Activated CD4-positive, alpha-beta T cell treated with anti-CD3 and anti-CD28 coated beads for 24 hours (primary cell): ENCODE measurements around the gene DNAJA4.

Experiments
- DNase-seq, 2 donors: peaks; one replicate each; pipeline ENCODE4 v3.0.0-alpha.2; 2020; ENCODE audit warnings: low read depth in 2 of 2

DNAJA4 gene

DNA sequence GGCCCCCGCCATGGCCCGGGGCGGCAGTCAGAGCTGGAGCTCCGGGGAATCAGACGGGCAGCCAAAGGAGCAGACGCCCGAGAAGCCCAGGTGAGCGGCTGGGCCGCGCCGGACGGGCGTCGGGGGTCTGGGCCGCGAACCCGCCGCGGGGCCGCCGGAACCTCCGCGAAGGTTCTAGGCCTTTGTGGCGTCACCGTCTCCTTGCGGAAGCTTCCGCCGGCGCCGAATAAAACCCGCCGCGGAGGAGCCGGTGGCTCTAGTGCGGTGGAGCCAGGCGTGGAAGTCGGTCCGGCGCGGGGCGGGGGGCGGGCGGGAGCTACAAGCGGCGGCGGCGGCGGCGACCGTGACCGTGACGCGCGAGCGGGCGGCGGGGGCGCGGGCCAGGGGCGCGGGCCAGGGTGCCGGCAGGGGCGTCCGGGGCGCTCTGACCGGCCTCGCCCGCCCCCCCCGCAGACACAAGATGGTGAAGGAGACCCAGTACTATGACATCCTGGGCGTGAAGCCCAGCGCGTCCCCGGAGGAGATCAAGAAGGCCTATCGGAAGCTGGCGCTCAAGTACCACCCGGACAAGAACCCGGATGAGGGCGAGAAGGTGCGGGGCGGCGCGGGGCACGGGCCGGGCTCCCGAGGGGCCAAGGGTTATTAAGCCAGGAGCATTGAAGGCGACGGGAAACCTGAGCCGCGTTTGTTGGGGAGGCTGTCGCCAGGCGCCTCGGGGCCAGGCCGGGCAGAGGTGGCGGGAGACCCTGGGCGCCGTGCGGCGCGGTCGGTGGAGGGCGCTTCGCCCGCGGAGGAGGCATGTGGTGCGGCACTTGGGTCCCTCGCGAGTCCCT, at the start of gene DNAJA4:
DNAJA4 (plus strand) TSS at position 259 of the 833 bp plus-strand sequence; CDS start at position 461, 202 bp downstream.
- DNase-seq: peak; percentile 23 to 31

DNA sequence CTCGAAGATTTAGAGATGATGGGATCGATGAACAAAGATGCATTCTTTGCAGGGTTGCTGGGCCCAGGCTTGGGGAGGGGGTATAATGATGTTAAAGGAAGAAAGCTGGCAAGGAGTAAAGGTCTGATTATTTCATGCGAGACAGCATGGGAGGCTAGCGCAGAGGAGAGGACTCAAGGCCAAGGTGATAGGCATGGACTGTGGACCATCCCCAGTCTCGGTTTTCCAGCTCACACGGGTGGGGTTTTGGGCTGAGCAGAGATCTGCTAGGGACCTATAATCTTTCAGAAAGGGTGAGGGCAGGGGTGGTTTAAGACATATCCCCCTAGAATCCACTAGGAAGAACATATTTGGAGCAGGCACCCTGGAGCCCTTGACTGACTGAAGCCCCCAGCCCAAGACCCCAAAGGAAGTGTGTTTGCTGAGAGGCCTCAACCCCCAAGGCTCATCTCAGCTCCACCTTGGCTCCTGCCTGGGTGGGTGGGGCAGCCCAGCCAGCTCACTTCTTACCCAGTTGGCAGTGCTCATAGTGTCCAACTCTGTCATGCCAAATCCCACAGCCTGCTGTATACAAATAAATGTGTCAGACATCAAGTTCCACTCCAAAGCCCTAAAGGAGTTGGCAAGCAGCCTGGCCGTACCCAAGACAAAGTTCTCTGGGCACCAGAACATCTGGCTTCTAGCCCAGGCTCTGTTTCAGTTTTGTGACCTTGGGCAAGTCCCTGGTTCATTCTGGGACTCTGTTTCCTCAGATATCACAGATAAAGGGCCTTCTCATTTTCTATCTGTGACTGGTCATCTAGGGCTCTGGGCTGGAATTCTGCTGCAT, 47.9 kb upstream of the DNAJA4 start:
- DNase-seq: no peak

DNA sequence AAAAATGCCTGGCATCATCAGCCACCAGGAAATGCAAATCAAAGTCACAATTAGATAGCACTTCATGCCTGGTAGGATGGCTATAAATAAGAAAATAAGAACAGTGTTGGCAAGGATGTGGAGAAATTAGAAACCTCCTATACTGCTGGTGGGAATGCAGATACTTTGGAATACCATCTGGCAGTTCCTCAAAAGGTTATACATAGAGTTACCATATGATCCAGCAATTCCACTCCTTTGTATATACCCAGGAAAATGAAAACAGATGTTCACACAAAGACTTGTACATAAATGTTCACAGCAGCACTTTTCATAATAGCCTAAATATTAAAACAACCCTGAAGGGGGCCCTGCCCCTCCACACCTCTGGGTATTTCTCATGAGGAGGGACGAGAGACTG, 43.6 kb upstream of the DNAJA4 start:
- DNase-seq: no peak

DNA sequence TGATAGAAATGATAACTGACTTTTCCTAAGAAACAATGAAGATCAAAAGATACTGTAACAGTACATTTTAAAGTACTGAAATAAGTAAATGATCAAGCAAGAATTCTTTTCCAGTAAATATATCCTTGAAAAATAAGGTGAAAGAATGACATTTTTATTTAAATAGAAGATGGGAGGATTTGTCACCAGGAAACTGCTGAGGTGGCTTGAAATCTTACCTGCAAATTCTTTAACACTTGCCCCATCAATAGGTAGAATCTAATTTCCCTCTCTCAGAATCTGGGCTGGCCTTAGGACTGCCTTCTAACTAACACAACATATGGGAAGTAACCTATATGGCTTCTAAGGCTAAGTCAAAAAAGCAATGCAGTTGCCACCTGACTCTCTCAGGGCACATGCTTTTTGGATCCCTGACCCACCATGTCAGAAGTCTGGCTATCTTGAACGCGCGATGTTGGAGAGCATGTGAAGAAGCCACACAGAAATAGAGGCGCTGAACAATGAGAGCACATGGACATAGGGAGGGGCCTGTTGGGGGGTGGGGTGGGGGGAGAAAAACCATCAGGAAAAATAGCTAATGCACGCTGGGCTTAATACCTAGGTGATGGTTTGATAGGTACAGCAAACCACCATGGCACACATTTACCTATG, 41.5 kb upstream of the DNAJA4 start:
- DNase-seq: no peak

DNA sequence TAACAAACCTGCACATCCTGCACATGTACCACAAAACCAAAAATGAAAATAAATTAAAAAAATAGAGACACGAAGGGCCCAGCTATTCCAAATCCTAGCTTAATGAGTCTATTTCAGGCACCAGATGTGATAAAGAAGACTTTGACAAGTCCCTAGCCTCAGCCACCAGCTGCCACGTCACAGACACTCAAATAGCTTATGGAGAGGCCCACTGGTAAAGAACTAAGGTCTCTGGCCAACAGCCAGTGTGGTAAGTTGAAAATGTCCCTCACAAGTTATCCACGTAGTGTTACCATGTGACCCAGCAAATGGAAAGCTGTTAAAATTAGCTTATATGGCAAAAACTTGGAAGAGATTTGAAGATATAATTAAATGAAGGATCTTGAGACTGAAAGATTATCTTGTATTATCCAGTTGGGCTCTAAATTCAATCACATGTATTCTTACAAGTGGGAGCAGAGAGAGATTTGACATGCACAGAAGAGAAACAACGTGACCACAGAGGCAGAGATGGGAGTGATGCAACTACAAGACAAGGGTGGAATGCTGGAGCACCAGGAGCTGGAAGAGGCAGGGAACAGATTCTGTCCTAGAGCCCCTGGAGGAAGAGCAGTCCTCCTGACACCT, 40.9 kb upstream of the DNAJA4 start:
- DNase-seq: no peak

DNA sequence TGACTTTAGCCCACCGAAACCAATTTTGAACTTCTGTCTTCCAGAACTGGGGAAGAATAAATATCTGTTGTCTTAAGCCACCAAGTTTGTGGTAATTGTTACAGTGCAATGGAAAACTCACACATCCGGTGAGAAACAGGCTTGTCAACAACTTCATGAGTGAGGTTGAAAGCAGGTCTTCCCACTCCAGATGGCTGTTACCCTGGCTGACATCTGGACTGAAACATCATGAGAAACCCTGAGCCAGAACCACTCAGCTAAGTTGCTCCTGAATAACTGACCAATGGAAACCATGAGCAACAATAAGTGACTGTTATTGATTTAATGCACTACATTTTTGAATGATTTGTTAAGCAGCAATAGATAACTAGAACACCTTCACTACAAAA, 40.3 kb upstream of the DNAJA4 start:
- no peak for DNase-seq

DNA sequence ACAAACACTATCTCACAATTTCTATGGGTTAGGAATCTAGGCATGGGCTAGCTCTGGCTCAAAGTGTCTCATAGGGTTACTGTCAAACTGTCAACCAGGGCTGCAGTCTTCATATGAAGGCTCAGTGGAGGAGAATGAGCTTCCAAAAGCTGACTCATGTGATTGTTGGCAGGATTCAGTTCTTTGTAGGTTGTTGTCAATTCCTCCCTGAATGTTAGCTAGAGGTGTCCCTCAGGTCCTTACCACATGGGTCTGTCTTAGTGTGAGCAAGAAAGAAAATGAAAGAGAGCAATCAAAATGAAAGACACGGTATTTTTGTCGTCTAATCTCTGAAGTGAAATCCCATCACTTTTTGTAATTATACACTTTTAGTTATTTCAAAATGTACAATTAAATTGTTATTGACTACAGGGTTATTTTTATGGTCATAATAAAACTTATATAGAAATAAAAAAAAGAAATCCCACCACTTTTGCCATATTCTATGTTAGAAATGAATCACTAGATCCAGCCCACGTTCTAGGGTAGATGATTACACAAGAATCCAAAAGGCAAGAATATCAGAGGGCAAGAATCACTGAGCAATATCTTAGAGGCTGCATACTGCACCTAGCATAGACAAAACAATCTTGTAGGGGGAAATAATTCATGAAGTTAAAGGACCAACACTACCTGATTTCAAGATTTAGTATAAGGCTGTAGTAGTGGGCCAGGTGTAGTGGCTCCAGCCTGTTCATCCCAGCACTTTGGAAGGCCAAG, 38.4 kb upstream of the DNAJA4 start:
- no peak for DNase-seq

DNA sequence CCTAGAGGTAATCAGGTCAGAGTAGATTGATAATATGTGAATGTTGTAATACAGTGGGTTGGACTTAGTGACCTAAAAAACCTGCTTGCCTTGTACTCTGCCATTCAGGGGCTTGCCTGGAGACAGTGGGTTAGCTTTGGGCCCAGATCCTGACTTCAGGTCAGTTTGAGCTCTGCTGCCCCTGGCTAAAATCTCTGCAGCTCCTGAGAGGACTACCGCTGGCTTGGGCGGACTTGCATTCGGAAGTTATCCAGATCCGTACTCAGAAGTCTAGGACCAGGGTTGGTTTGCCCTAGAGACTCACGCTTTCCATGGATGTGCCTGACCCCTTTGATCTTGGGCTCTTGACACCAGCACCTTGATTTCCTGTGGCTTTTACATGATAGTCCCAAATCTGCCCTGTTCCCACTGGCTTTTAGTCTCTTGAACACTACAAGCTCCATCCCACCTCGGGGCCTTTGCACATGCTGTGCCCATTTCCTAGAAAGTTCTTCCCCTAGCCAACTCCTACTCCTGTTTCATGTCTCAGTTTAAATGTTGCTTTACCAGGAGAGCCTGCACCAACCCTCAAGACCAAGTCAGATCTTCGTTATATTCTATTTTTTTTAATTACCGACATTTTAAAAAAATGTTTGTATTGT, 35.9 kb upstream of the DNAJA4 start:
- DNase-seq: no peak

DNA sequence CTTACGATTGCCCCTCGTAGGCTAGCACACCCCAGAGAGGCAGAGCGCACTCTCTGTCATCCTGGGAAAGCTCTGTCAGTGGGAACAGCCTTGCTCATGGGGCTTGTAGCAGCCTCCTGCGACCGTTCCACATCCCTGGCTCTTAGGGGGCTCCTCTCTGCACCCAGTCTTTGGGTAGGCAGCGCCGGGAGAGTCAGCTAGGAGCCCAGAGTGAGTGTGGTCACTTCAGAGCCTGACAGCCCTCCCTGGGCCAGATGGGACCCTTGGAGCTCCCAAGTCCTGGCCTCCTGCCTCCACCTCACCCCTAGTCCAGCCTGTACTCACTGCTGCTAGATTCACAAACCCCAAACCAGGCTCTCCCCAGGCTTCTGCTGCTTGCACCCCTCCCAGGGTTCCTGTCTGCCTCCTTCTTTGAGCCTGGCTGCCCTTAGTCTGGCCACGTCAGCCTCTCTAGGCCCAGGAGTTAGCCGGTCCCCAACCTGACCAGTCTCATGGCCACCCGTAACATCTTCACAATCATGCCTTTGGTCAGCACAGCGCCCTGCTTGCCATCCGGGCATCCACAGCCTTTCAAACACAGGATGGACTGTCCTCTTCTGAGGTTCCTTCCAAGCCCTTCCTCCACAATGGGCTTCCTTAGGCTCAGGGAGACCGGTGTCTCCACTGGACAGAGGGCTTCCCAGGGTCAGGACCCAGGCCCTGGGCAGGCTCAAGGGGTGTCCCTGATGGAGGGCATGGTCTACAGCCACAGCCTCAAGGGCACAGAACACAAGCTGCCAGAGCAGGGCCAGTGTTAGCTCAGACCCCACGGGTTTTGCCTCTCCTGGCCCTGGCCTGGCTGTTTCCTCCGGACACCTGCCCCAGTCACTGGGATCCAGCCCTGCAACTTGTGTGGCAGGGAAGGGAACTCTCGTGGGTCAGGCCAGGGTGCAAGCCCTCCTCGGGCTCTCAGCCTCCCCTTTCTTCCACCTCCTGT, 34.6 kb upstream of the DNAJA4 start:
- DNase-seq: no peak

DNA sequence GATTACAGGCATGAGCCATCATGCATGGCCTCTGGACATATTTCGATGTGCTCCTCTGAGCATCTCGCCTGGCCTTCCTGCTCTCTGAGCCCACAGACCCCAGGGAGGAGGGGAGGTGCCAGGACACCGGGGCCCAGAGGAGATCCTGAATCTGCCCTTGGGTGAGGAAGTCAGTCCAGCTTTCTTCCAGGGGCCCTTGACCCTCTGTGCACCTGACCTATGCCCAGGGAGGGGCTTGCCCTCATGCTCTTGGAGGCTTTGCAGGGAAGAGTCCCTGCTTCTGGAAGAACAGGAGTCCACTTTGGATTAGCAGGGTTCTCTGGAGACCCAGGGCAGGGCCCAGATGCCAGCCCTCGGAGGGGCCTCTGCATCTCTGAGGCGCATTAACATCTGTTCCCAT, 31.4 kb upstream of the DNAJA4 start:
- DNase-seq: no peak

DNA sequence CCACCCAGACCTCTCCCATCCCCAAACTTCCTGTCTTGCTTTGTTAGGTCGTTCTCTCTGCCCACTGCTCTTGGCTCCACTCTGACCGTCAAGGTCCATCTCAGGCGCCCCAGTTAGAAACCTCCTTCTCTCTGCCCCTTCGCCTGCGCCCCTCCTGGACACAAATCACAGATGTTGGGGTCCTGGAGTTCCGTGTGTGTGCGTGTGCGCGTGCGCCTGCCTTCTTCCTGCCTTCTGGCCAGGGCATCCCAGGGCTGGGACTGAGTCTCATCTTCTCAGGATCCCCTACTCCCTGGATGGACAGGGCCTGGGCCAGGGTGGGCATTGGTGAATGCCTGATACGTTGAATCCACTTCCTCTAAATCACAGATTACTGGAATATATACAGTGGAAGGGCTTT, 30.9 kb upstream of the DNAJA4 start:
- no peak for DNase-seq

DNA sequence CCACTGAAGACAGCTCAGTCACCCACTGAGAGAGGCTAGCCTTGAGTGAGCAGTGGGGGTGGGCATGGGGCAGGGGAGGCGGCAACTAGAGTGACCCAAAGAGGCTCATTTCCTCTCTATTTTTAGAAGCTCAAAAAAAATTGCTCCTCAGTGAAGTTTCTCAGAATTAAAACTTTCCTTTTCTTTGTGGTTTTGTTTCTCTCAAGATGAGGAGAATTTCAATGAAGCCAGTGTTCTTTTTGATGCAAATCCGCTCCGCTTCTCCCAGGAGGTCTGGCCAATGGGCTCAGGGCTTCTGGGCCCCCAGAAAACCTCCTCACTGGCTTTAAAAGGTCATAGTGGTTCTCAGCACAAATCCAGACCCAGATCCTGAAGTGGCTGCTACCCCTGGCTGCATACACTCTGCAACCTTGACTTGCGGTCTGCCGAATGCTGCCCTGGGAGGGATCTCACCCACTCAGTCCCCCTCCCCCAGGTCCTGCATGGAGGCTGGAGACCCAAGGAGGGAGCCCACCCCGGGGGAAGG, 29.8 kb upstream of the DNAJA4 start, which contains the start of gene ACSBG1:
ACSBG1 (minus strand) TSS at position 51 of the 526 bp plus-strand sequence. CDS start 64 bp downstream, outside the sequence.
- no peak for DNase-seq

DNA sequence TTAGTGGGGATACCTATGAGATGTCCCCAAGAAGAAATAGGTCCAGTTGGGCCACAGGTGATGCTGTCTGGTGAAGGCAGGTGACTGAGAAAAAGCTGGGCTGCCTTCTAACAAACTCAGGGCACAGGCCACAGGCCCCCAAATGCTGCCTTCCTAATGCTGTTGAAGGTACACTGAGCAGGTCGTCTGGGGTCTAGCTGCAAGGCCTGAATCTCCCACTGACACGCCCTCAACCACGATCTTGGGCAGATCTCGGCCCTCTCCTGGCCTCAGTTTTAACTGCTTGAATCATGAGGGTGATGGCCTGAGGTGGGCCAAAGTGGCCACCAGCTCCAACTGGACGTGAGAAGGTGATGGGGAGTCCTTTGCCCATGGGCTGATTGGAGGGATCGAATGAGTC, 27.9 kb upstream of the DNAJA4 start:
- DNase-seq: no peak

DNA sequence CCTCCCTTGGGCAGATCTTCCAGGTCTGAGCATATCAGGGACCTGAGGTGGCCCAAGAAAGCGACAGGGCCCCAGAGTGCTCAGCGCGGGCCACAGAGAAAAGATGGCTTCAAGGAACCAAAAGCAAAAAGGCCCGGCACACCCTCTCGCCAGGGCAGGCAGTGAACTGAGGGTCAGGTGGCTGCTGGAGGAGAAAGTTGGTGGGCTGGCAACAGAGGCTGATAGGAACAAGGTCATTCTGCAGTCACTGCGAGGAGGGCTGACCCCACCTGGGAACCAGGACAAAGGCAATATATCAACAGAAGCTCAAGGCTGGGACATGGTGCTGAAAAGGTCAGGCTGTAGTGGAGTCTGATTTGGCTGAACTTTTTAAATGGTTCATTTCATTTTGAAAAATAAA, 27.2 kb upstream of the DNAJA4 start:
- no peak for DNase-seq

DNA sequence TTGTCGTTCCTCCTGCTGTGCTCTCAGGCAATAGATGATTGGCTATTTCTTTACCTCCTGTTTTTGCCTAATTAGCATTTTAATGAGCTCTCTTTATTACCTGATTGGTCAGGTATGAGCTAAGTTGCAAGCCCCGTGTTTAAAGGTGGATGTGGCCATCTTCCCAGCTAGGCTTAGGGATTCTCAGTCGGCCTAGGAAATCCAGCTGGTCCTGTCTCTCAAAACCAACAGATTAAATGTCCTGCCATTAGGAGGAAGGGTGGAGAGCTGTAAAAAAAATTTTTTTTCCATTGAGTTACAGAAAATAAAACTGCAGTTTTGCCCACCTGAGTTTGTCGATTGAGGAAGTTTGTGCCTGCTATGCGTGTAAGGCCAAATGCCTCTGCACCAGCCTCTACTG, 24.6 kb upstream of the DNAJA4 start:
- no peak for DNase-seq

DNA sequence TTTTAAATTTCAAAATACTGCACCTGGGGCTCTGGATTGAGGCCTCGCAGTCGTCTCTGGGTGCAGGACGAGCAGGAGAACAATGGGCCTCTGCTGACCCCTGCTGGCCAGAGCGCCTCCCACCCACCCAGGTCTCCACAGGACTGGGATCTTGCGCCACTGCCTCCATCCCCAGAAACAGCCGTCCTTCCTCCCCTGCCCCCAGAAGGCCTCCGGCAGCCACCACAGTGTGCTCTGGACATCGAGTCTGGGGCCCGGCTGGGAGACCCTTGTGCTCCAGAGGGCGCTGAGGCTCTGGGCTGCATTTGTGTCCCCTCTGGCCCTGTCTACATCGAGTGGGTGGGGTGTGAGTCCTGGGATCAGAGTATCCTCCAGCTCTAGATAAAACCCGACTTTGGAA, 23.3 kb upstream of the DNAJA4 start:
- DNase-seq: peak; percentile 80 to 81

DNA sequence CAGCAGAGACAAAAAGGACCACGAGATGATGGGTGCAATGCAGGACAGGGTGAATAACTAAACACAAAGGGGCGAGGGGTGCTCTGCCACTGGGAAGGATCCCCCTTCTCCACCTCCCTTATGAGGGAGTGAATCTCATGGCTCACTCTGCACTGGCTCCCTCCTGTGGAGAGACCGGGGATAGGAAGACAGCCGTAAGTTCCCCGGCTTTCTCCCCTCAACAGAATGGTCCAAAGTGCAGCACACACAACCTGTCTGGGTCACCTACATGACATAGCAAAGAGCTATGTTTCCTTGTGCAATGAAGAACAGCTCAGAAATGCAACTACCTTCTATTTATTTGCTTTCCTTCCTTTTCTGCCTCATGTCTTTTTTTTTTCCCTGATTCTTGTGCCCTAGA, 22.2 kb upstream of the DNAJA4 start:
- DNase-seq: no peak

DNA sequence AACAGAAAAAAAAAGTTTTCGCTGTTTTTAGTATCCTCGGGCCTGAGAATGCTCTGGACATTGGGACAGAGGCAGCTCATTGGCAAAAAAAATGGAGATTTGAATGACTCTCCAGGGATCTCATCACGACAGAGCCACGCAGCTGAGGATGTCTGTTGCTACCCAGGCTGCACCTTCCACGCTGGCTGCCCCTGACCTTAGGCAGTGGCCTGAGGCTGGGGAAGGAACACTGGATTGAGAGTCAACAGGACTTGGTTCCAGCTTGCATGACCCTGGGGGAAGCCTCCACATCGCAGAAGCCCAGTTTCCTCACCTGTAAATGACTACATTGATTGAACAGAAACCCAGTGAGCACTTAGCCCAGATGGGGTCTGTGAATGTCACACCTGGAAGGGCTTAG, 21.3 kb upstream of the DNAJA4 start:
- DNase-seq: no peak

DNA sequence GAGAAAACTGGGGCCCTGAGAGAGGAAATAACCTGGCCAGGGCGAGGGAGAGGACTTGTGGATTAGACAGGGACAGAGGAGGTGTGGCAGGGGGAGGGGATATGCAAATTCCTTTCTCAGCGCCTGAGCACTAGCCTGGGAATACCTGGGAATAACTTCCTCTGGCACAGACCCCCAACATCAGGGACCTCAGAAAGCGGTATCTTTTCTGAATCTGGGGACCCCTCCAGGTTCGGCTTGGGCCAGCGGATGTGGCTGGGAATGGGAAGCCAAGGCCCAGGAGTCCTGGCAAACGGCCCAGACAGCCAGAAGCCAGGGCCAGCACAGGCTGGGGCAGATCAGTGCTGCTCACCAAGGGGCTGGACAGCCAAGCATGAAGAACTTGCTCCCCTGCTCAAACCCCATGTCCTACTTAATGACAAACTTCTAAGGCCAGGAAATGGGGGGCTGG, 20.8 kb upstream of the DNAJA4 start:
- DNase-seq: no peak
